ENCODE data around the gene NPTX1. TPM values are rescaled to one million over a fixed set of nuclear protein-coding genes. Genes with fewer than 3 reads are reported as not detected.

Gene NPTX1
- total RNA-seq, 1 donor from 2014 or later = not detected

DNA sequence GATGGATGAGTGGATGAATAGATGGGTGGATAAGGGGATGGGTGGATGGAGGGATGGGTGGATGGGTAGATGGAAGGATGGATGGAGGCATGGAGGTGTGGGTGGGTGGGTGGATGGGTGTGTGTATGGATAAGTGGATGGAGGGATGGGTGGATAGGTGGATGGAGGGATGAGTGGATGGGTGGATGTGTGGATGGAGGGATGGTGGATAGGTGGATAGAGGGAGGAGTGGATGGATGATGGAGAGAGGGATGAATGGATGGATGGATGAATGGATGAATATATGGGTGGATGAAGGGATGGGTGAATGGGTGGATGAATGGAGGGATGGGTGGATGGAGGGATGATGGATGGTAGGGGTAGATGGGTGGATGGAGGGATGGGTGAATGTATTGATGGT, 27.5 kb upstream of the NPTX1 start:
- no peak for DNase-seq (ENCODE audit: low spot score)

DNA sequence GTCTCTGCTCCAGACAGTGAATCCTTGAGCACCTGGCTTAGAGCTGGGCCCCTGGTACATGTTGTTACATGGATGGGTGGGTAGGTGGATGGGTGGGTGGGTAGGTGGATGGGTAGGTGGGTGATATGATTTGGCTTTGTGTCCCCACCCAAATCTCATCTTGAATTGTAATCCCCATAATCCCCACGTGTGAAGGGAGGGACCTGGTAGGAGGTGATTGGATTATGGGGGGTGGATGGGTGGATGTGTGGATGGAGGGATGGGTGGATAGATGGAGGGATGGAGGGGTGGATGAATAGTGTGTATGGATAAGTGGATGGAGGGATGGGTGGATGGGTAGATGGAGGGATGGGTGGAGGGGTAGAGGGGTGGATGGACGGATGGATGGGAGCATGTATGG, 26.6 kb upstream of the NPTX1 start:
- no peak for DNase-seq (ENCODE audit: low spot score)

DNA sequence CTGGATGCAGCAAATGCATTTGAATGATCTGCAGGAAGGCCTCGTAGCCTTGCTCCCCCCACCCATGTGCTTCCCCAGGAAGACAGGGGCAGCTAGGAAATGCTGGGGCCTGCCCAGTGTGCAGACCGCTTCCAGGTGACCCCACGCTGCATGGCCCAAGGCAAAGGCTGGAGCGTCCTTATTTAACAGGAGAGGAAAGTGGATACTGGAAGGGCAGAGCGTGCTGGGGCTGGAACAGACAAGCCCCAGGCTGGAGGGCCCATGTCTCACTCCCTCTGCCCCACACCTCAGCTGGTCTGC, 26.1 kb upstream of the NPTX1 start:
- DNase-seq (ENCODE audit: low spot score) = no peak

DNA sequence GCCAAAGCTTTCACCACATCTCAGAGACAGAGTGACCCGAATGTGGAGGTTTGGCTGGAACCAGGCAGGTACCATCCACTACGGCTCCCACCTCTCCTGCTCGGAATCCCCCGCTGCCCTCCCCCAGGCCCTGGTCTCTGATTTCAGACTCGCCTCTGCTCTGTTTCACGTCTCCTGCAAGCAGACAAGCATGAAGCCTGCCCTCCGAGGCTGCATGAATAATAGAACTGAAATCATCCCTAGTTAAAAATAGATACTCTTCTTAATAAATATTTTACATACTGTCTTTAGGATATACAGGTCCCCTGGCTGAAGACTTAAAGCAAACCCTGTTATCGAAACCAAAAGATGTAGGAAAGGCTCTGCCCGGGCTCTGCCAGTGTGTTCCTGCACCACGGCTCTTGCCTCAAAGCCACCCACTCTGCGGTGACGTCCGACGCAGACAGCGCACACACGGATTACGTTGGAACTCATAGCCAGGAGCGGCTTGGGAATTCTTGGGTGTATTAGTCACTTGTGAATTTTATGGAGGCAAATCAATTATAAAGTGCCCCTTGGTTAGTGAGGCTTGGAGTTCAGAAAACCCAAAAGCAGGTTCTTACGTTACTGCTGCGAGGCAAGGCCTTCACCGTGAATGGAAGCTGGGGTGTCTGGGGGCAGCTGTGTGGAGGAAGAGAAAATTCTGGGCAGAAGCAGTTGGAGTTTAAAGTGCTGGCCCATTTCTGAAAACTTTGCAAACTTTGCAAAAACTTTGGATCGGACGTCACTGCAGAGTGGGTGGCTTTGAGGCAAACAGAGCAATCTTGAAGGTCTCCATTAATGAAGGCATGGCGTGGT, 25.6 kb upstream of the NPTX1 start:
- DNase-seq (ENCODE audit: low spot score) = no peak

DNA sequence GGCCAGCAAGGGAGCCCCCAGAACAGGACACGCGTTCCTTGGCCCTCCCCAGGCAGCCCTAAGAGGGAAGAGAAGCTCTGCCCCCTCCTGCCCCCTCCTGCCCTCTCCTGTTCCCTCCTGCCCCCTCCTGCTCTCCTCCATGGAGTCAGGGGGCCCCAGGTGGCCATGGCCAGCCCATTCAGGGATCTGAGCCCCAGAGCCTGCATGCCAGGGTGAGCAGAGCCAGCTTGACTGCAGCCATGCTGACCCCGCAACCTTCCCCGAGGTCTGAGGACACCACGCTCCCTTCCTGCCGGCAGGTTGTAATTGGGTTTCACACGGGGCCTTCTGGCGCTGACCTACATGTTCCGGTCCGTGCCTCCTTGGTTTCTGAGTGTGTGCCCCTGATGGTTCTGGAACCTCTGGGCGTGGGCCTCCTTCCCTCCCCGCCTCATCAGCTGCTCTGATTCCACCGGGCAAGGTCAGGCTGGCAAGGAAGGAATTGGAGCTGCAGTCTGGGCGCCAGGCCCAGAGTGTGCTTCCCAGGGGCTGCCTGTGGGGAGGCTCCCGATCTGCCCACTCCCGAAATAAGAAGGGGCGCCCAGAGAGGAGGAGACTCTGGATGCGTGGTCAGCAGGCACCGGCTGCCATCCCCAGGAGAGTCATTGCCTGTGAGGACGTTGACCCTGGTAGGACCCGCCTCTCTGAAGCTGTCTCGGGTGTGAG, 23.7 kb upstream of the NPTX1 start:
- DNase-seq (ENCODE audit: low spot score) = no peak

DNA sequence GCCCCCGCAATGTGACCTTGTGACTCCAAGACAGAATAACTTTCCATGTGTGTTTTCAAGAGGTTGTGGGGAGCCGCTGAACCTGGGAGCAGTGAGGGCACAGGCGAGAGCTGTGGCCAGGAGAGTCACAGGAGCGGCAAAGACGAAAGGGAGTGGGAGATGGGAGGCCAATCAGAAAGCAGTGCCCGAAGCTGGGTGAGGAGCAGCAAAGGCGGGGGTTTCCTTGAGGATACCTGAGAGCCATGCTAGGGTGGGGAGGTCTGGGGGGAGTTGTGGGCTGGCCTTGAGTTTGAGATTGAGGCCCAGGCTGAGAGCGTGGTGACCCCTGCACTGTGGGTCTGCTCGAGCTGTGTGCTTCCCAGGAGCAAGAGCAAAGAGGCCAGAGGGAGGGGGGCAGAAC, 23.2 kb upstream of the NPTX1 start:
- DNase-seq (ENCODE audit: low spot score) = no peak

DNA sequence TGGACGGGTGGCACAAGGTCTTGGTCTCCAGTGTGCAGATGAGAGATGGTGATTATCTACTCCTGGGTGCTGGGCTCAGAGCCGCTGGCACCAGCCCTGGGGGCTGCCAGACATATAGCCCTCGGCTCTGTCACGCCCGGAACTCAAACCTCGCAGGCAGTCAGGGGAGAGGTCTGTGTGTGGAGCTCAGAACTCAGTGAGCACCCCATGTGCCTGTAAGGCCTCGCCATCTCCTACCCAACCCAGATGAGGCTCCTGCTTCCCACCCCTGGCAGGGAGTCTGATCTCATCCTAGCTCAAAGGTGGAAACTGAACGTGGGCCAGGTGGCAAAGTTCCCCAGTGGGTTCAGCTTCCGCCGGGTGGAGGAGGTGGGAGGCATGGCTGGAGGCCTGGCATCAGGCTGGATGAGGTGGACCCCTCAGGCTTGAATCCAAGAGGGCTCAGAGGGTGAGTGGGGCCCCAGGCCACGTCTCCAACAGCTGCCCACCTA, 22.6 kb upstream of the NPTX1 start:
- DNase-seq (ENCODE audit: low spot score) = no peak

DNA sequence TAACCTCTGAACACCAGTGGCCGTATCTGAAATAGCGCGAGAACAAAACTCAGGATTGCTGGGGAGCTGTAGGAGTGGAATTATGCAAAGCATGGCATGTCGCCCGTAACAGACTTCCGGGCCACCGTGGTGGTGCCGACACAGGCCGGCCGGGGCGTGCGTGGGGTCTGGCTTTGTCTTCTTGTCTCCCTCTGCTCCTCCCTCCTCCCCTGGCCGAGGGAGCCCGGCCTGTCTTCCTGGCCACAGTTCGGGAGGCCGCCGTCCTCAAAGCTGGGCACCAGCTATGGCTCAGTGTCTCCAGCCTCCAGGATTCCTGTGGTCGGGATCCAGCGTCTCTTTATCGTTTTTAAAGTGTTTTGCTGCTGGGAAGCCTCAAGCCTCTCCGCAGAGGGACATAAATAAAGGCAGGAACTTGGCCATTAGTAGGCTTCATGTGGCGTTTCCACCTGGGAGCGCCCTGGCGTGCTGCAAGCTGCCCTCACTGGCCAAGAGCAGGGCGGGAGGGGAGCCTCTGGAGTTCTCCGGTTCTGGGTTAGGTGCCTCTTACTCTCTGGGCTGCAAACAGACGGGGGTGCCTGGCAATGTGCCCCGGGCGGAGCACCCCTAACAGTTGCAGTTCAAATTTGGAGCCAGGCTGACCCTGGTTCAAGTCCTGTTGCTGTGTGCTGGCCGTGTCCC, 22.0 kb upstream of the NPTX1 start:
- no peak for DNase-seq (ENCODE audit: low spot score)

DNA sequence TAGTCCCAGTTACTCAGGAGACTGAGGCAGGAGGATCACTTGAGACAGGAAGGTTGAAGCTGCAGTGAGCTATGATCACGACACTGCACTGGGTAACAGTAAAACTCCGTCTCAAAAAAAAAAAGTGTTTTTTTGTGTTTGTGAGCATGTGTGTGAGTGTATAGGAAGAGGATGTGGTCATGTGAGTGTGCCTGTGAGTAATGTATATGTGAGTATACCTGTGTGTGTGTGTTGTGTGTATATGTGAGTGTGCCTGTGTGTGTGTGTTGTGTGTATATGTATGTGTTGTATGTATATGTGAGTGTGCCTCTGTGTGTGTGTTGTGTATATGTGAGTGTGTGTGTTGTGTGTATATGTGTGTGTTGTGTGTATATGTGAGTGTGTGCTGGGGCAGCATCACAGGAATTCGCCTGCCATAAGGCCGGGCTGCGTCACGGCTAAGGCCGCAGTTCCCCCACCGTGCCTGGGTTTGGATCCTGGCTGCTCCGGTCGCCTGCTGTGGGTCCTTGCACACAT, 21.4 kb upstream of the NPTX1 start:
- no peak for DNase-seq (ENCODE audit: low spot score)

DNA sequence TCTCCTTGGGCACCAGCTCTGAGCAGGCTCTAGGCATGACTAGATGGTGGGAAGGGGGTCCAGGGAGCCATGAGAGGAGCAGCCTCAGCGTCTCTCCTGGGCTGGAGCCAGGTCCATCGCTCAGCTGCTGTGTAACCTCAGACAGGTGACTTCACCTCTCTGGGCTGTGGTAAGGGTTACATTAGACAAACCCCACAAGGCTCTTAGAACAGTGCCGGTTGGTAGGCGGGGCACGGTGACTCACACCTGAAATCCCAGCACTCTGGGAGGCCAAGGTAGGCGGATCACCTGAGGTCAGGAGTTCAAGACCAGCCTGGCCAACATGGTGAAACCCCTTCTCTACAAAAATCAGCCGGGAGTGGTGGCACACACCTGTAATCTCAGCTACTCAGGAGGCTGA, 18.1 kb upstream of the NPTX1 start:
- DNase-seq (ENCODE audit: low spot score) = no peak

DNA sequence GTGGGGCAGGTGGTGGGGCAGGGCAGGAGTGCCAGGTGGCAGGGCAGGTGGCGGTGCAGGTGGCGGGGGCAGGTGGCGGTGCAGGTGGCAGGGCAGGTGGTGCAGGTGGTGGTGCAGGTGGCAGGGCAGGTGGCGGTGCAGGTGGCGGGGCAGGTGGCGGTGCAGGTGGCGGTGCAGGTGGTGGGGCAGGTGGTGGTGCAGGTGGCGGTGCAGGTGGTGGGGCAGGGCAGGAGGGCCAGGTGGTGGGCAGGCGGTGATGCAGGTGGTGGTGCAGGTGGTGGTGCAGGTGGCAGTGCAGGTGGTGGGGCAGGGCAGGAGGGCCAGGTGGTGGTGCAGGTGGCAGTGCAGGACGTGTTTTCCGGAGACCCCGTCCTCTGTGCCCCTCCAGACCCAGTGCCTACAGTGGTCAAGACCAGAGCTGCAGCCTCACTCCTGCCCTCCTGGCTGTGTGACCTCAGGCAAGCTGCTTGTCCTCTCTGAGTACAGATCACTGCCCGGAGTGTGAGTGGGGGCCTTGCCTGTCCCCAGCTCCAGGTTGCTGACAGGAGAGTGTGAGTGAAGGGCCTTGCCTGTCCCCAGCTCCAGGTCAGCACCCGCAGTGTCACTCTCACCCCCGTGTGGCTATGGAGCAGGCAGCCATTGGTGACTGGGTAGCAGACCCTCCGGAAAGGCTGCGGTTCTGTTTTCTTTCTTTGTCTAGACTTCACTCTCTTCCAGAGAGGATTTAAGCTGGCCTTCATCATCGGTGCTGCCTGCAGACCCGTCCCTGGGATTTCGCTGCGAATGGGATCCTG, 16.1 kb upstream of the NPTX1 start:
- DNase-seq (ENCODE audit: low spot score) = no peak

DNA sequence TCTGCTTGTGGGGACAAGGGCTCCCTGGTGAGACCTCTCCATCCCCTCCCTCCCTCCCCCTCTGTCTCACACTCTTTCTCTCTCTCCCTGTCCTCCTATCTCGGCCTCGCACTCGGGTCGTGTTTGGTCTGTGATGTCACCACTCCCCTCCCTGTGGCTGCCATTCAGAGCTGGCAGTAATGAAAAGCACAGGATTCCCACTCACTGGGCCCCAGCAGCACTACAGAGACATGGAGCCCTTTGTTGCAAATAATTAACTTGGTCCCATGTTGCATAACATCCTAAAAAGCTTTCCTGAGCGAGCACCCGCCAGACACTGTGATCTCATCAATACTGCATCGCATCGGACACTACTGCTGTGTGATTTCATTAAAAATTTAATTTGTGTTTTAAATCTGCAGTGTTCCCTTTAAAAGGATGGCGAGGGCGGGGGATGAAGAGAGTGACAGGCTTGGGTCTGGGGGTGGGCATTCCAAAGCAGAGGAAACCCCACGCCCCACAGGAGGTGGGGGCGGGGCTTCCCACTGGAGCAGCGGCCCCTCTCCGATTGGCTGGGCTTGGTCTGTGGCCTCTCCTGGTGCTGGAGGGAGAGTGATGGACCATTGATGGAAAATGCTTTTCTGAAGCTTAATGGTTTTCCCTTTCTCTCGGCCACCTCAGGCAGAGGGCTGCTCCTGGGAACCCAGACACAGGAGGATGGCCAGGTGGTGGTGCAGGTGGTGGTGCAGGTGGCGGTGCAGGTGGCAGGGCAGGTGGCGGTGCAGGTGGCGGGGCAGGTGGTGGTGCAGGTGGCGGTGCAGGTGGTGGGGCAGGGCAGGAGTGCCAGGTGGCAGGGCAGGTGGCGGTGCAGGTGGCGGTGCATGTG, 15.3 kb upstream of the NPTX1 start:
- no peak for DNase-seq (ENCODE audit: low spot score)

DNA sequence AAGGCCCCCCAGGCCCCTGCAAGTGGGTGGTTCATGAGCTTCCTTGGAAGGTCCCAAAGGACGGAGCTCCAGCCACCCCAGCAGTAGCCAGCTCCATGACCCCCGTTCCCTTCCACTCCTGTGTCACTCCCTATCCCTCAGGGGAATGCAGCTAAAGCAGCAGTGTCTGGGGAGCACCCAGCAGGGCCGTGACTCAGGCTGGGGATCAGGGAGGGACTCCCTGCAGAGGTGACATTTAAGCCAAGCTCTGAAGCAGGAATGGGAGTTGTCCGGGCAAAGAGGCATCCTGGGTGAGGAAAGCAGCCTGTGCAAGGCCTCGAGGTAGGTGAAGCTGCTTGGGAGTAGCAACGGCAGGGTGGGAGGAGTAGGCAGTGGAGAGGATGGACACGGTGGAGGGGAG, 11.1 kb upstream of the NPTX1 start:
- no peak for DNase-seq (ENCODE audit: low spot score)

DNA sequence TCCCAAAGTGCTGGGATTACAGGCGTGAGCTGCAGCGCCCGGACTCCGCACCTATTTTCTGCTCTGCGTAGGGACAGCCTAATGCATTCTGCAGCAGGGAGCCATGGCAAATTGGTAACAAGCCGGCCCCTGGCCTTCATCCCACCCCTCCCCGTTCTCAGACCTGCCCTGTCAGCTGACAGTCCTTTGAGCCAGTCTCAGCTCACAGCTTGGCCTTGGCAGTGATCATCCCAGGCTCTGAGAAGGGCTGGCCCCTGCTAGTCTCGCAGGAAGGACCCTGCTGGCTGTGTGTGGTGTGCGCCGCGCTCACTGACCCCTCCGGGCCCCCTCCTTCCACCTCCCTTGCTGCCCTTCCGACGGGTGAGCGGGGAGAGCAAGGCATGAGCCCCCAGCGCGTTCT, 10.3 kb upstream of the NPTX1 start:
- no peak for DNase-seq (ENCODE audit: low spot score)

DNA sequence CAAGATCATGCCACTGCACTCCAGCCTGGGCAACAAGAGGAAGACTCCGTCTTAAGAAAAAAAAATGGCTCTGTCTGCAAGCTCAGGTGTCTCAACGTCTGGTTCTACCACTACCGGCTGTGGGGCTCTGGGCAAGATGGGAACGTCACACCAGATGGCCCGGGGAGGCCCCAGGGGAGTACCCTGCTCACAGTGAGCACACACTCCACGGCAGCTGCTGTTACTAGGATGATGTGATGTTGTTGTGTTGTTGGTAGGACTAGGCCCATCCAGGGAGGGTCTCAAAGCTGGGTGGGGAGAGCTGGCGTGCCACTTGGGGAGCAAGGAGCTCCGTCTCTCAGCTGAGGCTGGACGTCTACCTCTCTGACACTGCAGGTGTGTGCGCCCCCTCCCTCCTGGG, 9.4 kb upstream of the NPTX1 start:
- no peak for DNase-seq (ENCODE audit: low spot score)

DNA sequence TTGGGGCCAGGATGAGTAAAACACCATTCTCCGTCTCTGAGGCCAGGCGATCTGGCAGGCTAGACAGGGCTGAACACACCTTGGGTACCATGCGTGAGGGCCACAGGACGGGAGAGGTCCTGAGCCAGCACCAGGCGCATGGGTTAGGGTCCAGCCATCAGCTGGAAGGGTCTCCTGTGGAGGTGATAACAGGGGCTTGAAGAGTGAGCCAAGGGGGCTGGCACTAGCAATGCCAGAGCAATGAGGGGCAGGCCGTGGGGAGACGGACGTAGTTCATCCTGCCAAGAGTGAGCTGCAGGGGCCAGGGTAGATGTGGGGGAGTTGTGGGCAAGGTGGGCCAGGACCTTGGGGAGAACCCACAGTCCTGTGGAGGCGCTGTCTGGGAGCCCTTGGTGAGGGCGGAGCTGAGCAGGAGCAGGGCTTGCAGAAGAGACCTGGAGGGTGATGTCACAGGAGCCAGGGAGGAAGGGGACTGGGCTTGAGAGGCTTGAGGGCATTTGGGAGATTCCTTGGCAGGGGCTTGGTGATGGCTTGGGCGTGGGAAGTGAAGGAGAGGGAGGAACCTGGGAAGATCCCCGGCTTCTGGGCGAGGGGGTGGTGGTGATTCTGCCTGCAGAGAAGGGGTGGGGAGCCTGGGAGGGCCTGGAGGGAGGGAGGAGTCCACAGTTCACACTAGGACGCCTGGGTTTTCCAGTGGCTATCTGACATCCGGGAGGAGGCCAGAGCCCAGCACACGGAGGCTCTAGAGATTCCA, 6.3 kb upstream of the NPTX1 start:
- DNase-seq (ENCODE audit: low spot score) = no peak

DNA sequence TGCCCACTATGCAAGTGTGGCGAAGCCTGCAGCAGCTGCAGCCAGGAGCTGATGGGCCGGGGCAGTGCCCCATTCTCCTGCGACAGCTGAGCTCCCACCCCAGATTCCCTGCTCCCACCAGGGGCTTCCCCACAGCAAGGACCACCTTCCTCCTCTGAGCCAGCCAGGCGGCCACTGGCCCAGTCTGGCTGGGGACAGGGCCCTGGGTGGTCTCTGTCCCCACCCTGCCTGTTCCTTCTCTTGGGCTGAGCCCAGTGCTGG, 5.6 kb upstream of the NPTX1 start:
- no peak for DNase-seq (ENCODE audit: low spot score)

DNA sequence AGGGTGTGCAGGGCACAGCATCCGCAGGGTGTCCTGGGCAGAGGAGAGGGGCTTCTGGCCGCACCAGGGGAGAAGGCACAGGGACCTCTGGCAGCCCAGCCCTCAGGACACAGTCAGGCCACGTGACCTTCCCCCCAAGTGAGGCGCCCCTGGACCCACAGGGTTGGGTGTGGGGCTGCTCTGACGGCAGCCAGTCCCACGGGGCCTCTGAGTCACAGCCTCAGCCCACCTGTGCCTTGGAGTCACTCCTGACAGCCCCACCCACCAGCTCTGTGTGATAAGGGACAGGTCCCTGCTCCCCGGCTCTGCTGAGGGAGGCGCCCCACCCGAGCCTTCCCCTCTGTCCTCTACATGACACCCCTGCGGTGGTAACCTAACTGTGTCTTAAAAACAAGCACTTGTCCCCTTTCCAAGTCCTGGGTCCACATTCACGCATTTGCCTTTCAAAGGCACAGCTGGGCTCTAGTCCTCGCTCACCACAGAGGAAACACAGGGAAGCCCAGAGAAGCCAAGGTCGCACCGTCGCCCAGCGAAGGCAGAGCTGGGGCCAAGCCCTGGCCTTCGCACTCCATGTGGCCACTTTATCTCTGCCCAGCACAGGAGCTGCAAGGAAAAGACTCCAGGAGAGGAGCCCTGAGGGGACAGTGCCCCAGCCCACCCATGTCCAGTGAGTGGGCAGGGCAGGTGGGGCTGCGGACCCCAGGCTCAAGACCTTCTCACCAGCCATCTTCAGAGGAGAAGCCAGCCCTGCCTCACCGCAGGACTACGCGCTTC, 5.1 kb upstream of the NPTX1 start:
- DNase-seq (ENCODE audit: low spot score) = no peak

DNA sequence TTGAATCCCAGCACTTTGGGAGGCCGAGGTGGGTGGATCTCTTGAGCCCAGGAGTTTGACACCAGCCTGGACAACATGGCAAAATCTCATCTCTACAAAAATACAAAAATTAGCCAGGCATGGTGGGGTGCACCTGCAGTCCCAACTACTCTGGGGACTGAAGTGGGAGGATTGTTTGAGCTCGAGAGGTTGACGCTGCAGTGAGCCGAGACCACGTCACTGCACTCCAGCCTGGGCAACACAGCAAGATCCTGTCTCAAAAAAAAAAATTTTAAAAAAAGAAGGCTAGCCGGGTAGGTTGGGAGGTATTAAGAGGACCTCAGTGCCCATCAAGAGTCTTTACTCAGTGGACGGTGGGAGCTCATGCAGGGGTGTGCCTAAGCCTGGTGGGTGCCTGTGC, 3.8 kb upstream of the NPTX1 start:
- DNase-seq (ENCODE audit: low spot score) = no peak

Measured in mesenteric fat pad (tissue), 1 donor.